ENCODE measurements around the gene RPS8.

DNA sequence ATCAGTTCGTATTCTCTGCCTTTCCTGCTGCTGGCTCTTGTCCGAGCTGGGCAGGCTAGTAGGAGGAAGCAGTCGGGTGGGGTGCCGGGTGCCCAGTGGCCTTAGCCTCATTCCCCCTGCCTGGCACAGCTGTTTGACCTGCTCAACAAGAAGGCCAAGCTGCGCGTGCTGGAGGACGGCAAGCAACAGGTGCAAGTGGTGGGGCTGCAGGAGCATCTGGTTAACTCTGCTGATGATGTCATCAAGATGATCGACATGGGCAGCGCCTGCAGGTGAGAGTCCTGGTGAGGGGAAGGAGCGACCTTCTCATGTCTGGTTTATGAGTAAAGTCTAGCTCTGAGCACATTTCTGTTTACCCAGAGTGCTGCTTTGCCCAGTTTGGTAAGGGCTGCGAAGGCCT, 16.3 kb upstream of the RPS8 start:
- TF ChIP-seq, protein P1, sequence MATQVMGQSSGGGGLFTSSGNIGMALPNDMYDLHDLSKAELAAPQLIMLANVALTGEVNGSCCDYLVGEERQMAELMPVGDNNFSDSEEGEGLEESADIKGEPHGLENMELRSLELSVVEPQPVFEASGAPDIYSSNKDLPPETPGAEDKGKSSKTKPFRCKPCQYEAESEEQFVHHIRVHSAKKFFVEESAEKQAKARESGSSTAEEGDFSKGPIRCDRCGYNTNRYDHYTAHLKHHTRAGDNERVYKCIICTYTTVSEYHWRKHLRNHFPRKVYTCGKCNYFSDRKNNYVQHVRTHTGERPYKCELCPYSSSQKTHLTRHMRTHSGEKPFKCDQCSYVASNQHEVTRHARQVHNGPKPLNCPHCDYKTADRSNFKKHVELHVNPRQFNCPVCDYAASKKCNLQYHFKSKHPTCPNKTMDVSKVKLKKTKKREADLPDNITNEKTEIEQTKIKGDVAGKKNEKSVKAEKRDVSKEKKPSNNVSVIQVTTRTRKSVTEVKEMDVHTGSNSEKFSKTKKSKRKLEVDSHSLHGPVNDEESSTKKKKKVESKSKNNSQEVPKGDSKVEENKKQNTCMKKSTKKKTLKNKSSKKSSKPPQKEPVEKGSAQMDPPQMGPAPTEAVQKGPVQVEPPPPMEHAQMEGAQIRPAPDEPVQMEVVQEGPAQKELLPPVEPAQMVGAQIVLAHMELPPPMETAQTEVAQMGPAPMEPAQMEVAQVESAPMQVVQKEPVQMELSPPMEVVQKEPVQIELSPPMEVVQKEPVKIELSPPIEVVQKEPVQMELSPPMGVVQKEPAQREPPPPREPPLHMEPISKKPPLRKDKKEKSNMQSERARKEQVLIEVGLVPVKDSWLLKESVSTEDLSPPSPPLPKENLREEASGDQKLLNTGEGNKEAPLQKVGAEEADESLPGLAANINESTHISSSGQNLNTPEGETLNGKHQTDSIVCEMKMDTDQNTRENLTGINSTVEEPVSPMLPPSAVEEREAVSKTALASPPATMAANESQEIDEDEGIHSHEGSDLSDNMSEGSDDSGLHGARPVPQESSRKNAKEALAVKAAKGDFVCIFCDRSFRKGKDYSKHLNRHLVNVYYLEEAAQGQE (IDR thresholded peaks at IDR 0.05; ENCODE audit: insufficient read depth in 1 of 2, low read depth in 2 of 2, low read length in 1 of 2), result no peak
- TF ChIP-seq, protein P2, sequence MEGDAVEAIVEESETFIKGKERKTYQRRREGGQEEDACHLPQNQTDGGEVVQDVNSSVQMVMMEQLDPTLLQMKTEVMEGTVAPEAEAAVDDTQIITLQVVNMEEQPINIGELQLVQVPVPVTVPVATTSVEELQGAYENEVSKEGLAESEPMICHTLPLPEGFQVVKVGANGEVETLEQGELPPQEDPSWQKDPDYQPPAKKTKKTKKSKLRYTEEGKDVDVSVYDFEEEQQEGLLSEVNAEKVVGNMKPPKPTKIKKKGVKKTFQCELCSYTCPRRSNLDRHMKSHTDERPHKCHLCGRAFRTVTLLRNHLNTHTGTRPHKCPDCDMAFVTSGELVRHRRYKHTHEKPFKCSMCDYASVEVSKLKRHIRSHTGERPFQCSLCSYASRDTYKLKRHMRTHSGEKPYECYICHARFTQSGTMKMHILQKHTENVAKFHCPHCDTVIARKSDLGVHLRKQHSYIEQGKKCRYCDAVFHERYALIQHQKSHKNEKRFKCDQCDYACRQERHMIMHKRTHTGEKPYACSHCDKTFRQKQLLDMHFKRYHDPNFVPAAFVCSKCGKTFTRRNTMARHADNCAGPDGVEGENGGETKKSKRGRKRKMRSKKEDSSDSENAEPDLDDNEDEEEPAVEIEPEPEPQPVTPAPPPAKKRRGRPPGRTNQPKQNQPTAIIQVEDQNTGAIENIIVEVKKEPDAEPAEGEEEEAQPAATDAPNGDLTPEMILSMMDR (IDR thresholded peaks at IDR 0.05), result no peak

Measured in Panc1 (cell line).